Upper lobe of left lung (tissue), 4 donors: ENCODE results near the gene SUDS3.

Experiments used
- EP300 ChIP-seq, 4 donors: sonication (generic); formaldehyde crosslinking; IDR thresholded peaks; one replicate each; pipeline ENCODE4 v1.5.1; 2017; ENCODE audit warnings: antibody characterized with exemption in 4 of 4, control low read depth in 2 of 4
- POLR2A ChIP-seq, 4 donors: fragments of 450-650 bp; IDR thresholded peaks; one replicate each; pipeline ENCODE4 v1.5.1; 2016 to 2017; ENCODE audit warnings: antibody characterized with exemption in 4 of 4, mild to moderate bottlenecking in 2 of 4
- TF ChIP-seq, protein P1 (sequence below), 6 experiments: fragments of 450-650 bp in 4 of 6; fragments of 200-600 bp in 2 of 6; sonication (generic) in 2 of 6; IDR thresholded peaks; one replicate each; pipeline ENCODE4 v1.5.1; 2016 to 2019; ENCODE audit warnings: antibody characterized with exemption in 6 of 6

DNA sequence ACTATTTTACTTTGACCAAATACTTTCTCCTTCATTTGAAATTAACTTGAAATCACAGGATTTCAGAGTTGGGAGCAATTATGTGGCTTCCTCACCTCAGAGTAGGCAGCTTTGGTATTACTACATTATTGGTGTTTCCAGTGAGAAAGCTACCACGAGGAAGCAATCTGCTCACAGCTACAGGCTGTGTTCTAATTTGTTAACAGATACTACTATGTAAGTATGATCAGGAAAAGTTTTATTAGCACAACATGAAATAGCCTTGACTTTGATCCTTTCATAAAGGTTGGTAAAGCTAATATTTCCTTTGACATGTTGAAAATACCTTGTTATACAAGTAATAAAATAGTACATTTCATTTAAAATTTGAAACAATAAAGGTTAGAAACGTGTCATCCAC lies 34.3 kb upstream of the SUDS3 start:
- TF ChIP-seq, protein P1, sequence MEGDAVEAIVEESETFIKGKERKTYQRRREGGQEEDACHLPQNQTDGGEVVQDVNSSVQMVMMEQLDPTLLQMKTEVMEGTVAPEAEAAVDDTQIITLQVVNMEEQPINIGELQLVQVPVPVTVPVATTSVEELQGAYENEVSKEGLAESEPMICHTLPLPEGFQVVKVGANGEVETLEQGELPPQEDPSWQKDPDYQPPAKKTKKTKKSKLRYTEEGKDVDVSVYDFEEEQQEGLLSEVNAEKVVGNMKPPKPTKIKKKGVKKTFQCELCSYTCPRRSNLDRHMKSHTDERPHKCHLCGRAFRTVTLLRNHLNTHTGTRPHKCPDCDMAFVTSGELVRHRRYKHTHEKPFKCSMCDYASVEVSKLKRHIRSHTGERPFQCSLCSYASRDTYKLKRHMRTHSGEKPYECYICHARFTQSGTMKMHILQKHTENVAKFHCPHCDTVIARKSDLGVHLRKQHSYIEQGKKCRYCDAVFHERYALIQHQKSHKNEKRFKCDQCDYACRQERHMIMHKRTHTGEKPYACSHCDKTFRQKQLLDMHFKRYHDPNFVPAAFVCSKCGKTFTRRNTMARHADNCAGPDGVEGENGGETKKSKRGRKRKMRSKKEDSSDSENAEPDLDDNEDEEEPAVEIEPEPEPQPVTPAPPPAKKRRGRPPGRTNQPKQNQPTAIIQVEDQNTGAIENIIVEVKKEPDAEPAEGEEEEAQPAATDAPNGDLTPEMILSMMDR (IDR thresholded peaks at IDR 0.05): no peak
- TF ChIP-seq EP300 (IDR thresholded peaks at IDR 0.05): no peak
- TF ChIP-seq POLR2A (IDR thresholded peaks at IDR 0.05): no peak
